ENCODE results near the gene MX2.

- TF ChIP-seq CTCF (IDR thresholded peaks at IDR 0.05) (no peak), POLR2A (IDR thresholded peaks at IDR 0.05) (no peak)
These were observed 34.8 kb downstream of the MX2 start for GRCh38 chr21:41396558-41397075.
